ELR (cell line): ENCODE data around the gene EIPR1.
A peak's percentile ranks its signal among the peaks of the same experiment; 100 is the strongest.

Experiments used
- DNase-seq: peaks from one replicate; pipeline ENCODE4 v3.0.0-alpha.2; 2015; ENCODE audit warnings: low read depth

EIPR1 gene

GRCh38 chr2:3377612-3378432 lies at the start of gene EIPR1:
TSS of gene EIPR1 (minus strand) at chr2:3377818. CDS start at chr2:3377689, 129 bp downstream.
- DNase-seq: peak; percentile 98

DNA sequence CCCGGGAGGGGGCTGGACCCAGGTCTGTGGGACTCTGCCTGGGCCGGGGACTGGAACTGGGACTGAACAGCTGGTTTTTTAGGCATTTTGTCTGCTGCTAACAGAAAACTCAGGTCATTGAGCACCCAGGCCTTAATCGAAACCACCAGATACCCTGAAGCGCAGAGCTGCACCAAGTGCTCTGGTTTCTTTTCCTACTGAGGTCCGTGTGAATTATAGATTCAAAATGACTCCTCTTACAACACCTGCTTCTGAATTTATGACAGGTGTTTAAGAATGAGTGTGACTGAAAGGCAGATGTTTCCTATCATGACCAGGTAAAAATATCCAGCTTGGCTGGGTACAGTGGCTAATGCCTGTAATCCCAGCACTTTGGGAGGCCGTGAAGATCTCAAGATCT lies 49.7 kb upstream of the EIPR1 start:
- DNase-seq: no peak

- no peak for DNase-seq
These were observed 49.0 kb upstream of the EIPR1 start for GRCh38 chr2:3426615-3427014.

GRCh38 chr2:3424171-3424795 lies 46.7 kb upstream of the EIPR1 start:
- no peak for DNase-seq

DNA sequence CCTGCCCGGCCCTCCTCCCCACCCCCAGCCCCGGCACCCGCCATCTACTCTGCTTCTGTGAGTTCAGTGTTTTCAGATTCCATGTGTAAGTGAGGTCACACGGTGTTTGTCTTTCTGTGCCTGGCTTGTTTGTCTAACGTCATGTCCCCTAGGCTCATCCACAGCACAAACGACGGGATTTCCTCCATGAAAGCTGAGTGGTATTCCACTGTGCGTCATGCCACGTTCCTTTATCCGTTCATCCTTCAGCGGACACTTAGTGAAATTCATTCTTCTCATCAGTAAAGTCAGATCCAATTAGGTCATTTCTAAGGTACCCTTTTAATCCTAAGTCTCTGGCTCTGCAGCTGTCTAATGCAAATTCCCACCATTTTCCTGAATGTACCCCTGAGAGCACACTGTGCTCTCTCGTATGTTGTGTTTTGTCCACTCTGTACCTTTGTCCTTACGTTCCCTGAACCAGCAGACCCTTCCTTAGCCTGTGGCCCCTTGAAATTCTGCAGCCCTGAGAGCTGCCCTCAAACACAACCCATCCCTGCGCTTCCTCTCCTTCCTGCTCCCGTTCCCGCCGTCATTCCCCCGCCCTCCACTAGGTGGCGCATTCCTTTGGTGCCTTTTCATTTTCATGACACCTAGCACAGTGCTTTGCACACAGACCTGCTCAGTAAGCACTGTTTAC lies 46.0 kb upstream of the EIPR1 start:
- DNase-seq: peak; percentile 61

- no peak for DNase-seq
These were observed 44.7 kb upstream of the EIPR1 start for GRCh38 chr2:3422161-3422779.

DNA sequence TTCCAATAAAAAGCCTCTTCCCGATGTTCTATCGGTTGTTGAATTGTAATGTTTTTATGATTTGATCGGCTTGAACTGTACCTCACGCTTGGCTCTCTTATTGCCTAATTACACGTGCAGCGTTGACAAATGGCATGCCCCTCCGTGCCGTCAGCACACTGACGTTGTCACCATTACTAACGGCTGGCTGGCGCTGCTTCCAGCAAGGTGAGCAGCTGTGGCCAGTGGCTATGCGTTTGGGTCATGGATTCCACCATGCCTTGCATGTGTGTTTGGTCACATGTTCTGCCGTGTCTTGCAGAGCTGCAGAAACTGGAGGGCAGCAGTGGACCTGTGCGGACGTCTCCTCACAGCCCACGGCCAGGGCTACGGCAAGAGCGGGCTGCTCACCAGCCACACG lies 44.0 kb upstream of the EIPR1 start:
- DNase-seq: no peak

DNA sequence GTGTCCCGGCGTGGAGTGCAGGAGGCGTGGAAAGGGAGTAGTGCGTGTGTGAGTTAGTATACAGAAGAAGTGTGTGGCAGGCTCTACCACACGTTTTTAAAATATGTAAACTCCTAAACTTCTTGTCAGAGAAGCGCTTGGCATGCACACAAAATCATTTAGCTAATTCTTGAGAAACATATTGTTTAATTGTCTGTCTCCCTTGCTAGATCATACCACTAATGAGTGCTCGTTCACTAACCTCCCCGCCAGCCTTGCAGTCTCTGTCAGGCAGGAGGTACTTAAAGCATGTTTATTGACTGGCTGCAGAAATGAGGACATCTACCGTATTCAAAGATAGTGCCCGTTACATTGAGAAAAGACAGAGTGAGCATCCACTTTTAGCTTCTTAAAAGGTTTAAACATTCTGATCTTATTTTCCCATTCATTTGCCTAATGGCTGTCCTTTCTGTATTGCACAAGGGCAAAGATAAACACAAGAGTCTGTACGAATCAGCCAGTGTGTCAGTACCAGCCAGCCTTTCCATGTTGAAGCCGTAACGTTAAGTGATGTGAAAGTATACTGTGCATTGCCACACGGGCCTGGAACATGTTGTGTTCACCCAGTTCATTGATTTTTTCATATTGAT lies 43.3 kb upstream of the EIPR1 start:
- no peak for DNase-seq

GRCh38 chr2:3420076-3420768 lies 42.6 kb upstream of the EIPR1 start:
- DNase-seq: no peak

- DNase-seq: no peak
These were observed 41.3 kb upstream of the EIPR1 start for GRCh38 chr2:3418766-3419404.

GRCh38 chr2:3414133-3414860 lies 36.7 kb upstream of the EIPR1 start:
- DNase-seq: no peak

DNA sequence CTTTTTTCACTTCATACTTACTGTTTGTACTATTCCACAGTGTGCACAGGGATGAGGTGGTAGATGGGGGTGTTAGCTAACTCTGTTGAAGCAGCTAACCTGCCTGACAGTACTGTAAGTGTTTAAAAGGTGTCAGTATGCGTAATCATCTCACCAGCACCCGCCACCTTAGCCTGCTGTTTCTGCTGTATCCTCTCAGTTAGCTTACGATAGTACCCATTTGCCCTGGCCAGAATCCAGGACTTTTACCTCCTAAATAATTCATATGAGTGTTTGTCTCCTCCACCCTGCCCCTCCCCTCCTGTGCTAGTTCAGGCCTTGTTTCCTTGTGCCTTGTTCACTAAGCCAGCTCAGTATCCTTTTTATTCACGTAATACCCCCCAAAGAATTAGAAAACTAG lies 36.1 kb upstream of the EIPR1 start:
- no peak for DNase-seq

DNA sequence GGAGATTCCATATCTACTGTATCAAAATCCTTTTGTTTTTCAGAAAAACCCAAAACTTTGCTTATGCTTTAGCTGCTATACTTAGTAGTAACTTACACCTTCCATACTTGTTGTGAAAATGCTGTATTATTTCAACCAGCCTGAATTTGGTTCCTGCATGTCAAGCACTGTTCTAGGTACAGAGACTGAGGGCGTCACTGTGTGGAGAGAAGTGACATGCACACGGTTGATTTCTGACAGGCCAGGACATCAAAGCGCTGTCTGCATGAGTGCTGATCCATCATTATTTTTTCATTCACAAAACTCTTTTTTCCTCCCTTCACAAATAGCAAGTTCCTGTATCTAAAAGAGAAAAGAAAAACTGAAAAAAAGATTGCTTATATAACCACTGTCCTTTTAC lies 33.5 kb upstream of the EIPR1 start:
- DNase-seq: no peak

DNA sequence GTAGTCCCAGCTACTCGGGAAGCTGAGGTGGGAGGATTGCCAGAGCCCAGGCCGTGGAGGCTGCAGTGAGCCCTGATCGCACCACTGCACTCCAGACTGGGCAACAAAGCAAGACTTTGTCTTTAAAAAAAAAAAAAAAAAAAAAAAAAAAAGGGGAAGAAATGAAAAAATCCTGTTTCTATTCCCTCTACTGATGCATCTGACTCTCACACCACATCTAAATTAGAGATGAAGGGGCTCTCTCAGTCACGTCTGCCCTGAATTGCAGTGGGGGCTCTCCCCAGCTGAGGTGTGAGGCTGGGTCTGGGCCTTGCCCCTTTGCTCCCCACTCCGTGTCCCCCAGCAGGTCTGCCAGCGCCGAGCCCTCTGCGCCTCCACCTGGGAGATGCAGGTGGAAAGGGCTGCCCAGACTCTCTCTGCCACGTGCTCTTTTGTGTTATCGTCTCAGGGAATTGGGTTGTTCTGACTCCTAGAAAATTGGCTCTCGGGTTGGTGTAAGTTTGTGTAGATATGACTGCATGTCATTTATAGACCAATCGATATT lies 32.1 kb upstream of the EIPR1 start:
- no peak for DNase-seq

GRCh38 chr2:3408781-3409180 lies 31.2 kb upstream of the EIPR1 start:
- DNase-seq: no peak

- DNase-seq: no peak
These were observed 28.9 kb upstream of the EIPR1 start for GRCh38 chr2:3406501-3406900.

DNA sequence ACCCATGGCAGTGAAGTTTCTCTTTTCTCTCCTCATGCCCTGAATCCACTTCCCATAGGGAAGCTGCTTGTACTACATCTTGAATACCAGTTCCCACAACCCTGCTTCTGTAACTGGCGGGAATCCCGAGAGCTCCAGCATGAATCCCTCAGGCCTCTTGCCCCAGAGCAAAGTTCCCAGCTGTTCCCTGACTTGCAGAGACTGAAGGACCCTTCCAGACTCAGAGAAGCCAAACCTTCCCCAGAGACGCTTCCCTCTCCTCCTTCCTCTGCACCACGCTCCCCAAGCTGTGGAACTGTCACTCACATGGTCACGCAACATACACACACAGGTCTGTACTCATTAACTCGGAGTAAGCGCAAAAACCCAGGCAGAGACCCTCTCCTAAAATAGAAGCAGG lies 28.3 kb upstream of the EIPR1 start:
- DNase-seq: no peak

- no peak for DNase-seq
These were observed 27.7 kb upstream of the EIPR1 start for GRCh38 chr2:3405307-3405706.

- no peak for DNase-seq
These were observed 26.8 kb upstream of the EIPR1 start for GRCh38 chr2:3404349-3404894.
